GM19438 (cell line): ENCODE data around the gene ACOT9.
A peak's percentile ranks its signal among the peaks of the same experiment; 100 is the strongest.
"Not testable (repeated sequence)": the region's sequence is repeated elsewhere in the genome, so short reads cannot be mapped to it uniquely, and the experiment has no call there.

ENCODE experiments used
- ATAC-seq: cut with Tn5 transposase; IDR thresholded peaks from one replicate; pipeline ENCODE4 v1.9.1; 2021; ENCODE audit warnings: low read depth; ENCODE audit not compliant: unreplicated experiment

The ACOT9 gene

DNA sequence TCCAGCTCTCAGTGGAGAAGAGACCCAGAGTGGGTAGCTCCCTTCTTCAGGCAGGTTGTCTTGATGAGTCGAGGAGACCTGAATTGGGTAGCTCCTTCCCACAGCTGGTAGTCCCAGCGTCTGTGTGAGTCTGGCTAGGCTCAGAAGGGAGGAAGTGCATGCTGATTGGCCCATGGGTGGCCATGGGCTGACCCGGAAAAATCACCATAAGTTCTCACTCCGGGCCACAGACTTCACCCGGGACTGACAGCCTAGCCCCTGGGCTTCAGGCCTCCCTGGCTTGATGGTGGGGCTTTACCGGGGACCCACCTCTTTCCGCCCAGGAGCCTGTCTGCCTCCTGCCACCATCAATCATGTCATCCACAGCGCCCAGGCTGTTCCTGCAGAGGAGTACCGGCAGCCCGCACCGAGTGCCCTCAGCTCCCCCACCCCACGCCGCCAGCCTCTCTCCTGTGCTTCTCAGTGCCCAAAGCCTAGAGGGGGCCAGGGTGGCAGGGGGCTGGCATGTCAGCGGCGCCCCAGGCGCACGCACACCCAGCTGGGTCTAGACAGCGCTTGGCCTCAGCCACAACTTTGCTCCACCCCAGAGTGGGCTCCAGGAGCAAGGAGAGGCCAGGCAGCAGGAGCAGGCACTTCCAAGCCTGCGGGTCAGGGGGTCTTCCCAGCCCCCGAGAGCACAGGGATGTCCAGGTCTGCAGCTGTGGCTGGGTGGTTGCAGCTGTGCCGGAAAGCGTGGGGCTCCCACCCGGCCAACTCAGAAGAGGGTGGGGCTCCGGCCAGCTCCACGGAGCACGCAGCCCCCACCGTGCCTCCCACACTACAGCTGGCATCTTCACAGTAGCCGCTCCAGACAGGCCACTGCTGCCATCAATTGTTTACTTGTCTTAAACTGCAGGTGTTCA lies 23.8 kb upstream of the ACOT9 start:
- no peak for ATAC-seq

DNA sequence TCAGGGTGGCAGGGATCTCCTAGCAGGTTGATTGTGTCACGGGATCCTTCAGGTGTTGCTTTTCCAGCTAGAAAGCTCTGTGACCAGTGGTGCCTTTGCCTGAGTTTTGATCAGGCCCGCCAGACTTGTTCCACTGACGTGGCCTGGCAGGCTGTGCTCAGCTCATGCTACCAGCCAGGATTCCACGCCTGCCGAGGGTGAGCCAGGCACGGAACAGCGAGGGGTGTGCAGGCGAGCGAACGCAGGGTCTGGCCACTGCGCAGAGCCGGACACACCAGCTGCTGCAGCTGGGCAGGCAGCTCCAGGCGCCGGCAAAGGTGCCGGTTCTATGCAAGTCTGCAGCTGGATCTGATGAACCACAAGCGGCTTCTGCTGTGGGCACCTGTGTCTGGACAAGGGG lies 22.8 kb upstream of the ACOT9 start:
- ATAC-seq: no peak

- no peak for ATAC-seq
Observed at GRCh38 chrX:23765449-23765848, 22.4 kb upstream of the ACOT9 start.

DNA sequence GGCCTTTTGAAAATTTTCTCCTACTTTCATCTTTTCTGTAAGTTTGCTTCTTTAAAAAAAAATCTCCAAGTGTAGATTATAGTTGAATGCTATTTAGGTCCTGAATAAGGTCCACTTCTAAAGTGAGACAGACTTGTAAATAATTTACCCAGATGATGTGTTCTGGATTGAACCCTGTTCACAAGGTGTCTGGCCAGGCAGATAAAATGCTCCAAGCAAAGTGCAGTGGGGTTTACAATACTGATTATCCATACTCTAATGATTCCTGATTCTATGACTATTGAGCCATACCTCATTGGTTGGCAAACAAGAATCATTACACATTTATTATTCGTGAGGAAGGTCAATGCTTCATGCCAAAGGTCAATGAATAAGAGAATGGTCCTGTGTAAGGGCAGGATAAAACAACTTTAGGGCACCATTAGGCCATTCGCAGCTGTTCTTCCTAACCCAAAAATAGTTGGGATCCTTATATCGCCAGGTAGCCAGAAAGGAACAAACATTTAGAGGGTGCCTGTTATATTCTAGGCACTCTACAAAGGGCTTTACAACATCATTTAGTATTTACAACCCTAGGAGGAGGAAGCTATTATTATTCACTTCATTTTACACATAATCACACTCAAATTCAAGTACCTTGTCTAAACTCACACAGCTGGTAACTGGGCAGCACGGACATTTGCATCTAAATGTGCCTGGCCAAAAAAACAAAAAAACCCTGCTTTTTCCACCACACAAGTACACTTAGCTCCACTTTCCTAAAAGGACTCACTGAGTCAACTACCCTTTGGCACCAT lies 21.3 kb upstream of the ACOT9 start:
- no peak for ATAC-seq

- no peak for ATAC-seq
Observed at GRCh38 chrX:23759821-23760220, 16.7 kb upstream of the ACOT9 start.

- ATAC-seq: no peak
Observed at GRCh38 chrX:23756165-23756564, 13.1 kb upstream of the ACOT9 start.

DNA sequence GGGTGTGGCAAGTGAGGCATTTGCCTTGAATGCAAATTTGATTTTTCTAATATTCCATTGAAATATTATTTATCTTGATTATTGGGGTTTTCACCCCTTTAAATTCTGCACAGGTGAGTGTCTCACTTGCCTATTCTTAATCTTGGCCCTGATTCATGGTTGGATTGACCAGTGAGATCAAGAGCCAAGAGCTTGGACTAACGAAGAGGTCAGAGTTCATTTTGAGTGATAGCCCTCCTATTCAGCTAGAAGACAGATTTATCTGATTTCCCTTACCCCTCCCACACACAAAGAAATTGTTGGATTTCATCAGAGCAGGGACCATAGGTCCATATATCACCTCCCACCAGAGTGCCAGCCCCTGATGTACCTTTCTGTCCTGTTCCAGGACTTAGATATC lies 11.6 kb upstream of the ACOT9 start:
- ATAC-seq: no peak

GRCh38 chrX:23752740-23753415 lies 9.8 kb upstream of the ACOT9 start:
- no peak for ATAC-seq

DNA sequence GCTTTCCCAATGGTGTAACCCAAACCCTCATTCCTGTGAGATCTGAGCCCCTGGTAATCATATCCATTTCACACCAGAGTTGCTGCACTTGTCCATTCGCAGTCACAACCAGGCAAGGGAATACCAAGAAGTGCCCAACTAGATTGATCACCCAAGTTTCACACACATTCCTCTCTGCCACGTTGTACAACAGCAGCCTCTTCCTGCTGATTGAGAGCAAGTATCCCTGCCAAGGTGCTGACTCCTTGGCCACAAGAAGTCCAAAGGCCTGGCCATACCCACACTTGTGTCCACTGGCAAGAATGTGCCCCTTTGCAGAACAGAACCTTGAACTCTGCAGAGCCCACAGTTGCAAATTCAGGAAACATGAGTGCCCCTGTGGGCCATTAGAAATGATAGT lies 6.5 kb upstream of the ACOT9 start:
- ATAC-seq: no peak

- ATAC-seq: no peak
Observed at GRCh38 chrX:23749129-23749528, 6.1 kb upstream of the ACOT9 start.

DNA sequence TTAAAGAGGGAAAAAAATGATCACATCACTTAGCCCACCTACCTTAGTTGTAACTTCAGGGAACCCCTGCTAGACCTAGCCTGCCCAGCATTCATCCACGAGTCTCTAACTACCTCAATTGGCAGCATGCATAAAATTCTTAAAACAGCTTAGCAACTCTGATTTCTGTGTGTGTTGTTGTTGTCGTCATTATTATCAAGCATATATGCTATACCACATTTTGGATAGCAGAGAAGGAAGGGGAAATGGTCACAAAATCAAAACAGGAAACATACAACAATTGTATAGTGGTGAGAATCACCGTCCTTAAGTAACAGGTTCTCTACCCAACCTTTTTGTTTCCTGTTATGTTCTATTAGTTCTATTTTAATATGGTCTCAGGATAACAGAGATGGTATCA lies 2.7 kb upstream of the ACOT9 start:
- ATAC-seq: no peak

DNA sequence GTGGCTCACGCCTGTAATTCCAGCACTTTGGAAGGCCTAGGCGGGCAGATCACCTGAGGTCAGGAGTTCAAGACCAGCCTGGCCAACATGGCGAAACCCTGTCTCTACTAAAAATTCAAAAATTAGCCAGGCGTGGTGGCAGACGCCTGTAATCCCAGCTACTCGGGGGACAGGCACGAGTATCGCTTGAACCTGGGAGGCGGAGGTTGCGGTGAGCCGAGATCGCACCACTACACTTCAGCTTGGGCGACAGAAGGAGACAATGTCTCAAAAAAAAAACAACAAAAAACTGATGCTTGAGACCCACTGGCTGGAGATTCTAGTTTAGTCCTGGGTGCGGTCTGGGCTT lies 521 bp upstream of the ACOT9 start:
- ATAC-seq: not testable (repeated sequence)

DNA sequence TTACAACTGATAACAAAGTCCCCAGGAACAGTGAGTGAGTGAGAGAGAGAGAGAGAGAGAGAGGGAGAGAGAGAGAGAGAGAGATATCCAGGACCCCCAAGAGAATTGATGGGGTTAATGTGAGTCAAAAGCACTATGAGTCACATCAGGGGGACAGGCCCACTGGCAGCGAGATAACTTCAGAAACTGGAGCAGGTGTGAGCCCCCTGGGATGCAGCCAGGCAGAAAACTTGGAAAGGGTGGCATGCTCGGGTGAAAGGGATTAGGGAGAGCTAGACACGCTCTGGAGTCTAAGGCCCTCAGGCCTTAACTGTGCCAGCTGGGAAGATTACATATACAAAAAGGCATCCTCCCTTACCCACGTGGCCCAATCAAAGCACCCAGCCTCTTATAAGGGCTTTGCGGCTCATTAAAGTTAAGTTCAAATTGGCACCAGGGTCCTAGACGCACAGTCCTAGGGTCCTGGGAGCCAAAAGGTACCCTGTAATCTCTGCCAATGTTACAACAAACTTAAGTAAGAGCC lies 841 bp downstream of the ACOT9 start:
- ATAC-seq: no peak

DNA sequence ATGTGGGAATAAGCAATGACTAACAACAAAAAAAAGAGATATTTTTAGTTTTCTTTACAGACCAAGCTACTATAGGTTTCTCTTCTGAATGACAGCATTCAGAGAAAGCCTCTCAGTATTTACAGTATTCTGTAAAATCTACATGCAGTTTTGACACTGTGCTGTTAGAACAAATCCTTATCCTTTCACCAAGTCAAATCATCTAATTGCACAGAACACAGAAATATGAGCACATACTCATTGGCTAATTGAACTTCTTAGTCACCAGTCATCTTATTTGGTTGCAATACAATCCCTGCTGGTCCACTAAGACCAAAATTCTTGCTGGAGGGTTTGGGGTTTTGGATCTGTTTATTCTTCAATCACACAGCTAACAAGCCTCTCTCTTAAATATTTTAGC lies 5.7 kb downstream of the ACOT9 start:
- ATAC-seq: no peak

GRCh38 chrX:23736030-23736429 lies 7.0 kb downstream of the ACOT9 start:
- ATAC-seq: no peak

DNA sequence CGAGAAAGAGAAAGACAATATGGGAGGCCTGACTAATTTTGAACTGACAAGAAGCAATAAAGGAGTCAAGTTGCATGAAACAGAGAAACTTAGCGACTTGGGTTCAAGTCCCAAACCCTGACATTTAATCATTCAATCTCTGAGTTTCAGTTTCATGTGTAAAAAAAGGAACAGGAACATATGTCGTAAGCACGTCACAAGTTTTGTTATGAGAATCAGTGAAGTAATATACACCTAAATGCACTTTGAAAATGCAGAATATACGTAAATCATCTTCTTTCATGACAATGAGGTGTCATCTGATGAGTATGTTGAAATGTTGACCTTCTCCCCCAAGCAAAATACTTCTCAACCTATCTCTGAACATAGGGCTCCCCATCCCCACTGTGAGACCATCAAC lies 10.4 kb downstream of the ACOT9 start:
- ATAC-seq: peak; percentile 71

DNA sequence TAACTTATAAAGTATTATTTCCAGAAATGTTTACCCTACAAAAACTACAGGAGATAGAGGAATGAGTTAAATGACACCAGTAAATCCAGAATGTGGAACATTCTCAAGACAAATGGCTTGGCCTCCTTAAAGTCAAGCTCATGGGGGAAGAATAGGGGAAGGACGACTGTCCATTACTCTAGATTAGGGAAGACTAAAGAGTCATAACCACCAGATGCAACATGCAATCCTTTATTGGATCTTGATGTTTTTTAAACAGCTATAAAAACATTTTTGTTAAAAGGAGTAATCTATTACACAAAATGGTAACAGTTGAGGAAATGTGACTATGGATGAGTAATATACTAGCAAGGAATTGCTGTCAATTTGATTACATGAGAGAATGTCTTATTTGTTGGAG lies 11.1 kb downstream of the ACOT9 start:
- ATAC-seq: no peak

GRCh38 chrX:23729214-23729613 lies 13.9 kb downstream of the ACOT9 start:
- no peak for ATAC-seq

GRCh38 chrX:23727206-23727605 lies 15.9 kb downstream of the ACOT9 start:
- no peak for ATAC-seq

DNA sequence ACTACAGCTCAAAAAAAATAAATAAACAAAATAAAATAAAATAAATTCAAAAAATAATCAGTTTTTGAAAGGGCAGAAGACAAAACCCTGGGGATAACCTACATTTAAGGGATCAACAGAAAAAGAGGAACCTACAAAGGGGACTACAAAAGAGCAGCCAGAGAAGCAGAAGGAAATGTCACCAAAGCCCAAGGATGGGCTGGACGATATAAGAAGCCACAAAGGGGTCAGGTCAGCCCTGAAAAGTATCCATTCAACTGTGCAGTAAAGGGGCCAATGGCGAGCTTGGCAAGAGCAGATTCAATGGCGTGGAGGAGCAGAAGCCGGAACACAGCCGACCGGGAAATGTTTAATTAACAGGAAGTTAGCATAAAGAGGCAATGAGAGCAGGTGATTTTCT lies 16.9 kb downstream of the ACOT9 start:
- ATAC-seq: no peak

DNA sequence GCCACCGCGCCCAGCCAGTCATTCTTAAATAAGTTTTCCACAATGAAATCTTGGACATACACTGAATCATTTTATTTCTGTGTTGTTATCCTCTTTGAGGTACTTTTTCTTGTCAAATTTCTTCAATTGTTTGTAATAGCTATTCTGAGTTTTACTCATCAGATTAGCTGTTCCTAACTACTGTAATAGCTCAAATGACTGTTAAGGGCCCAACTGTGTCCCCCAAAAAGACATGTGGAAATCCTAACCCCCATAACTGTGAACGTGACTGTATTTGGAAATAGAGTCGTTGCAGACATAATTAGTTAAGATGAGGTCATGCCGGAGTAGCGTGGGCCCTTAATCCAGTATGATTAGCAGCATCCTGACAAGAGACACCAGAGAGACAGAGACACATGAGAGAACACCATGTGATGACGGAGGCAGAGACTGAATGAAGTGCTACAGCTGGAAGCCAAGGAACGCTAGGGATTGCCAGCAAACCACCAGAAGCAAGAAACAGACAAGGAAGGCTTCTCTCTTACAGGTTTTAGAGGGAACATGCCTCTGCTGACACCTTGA lies 22.9 kb downstream of the ACOT9 start:
- no peak for ATAC-seq
